RWPE1 (cell line): ENCODE measurements around the gene TEX22.
A peak's percentile ranks its signal among the peaks of the same experiment; 100 is the strongest.

Experiments used
- CTCF ChIA-PET: fragments of 350-600 bp; sonication (Branson Sonifier 250); formaldehyde crosslinking; extraction: SDS; loops from one replicate; lab custom pipeline; 2021; lab: Yijun Ruan, JAX
- POLR2A ChIA-PET: fragments of 400-600 bp; formaldehyde crosslinking; extraction: SDS; loops from one replicate; lab custom pipeline; 2020; ENCODE audit warnings: antibody characterized with exemption; ENCODE audit not compliant: low non-redundant PET; lab: Yijun Ruan, JAX
- DNase-seq: peaks from one replicate; pipeline ENCODE4 v3.0.0; 2012; ENCODE audit warnings: low spot score
- H3K27ac ChIP-seq: fragments of 450-650 bp; 2 replicates; pipeline ENCODE4 v1.5.1; 2017
- TF ChIP-seq, protein P1 (sequence below): fragments of 450-650 bp; conservative IDR thresholded peaks from 2 replicates; pipeline ENCODE4 v1.5.1; 2017; ENCODE audit warnings: low read depth, mild to moderate bottlenecking

The TEX22 gene

GRCh38 chr14:105417690-105418121 lies 19.4 kb downstream of the TEX22 start:
- peak overlapping the region; percentile 80 for H3K27ac ChIP-seq
- TF ChIP-seq, protein P1, sequence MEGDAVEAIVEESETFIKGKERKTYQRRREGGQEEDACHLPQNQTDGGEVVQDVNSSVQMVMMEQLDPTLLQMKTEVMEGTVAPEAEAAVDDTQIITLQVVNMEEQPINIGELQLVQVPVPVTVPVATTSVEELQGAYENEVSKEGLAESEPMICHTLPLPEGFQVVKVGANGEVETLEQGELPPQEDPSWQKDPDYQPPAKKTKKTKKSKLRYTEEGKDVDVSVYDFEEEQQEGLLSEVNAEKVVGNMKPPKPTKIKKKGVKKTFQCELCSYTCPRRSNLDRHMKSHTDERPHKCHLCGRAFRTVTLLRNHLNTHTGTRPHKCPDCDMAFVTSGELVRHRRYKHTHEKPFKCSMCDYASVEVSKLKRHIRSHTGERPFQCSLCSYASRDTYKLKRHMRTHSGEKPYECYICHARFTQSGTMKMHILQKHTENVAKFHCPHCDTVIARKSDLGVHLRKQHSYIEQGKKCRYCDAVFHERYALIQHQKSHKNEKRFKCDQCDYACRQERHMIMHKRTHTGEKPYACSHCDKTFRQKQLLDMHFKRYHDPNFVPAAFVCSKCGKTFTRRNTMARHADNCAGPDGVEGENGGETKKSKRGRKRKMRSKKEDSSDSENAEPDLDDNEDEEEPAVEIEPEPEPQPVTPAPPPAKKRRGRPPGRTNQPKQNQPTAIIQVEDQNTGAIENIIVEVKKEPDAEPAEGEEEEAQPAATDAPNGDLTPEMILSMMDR, result no peak
- no peak for DNase-seq
- ChIA-PET POLR2A (no interaction called here), CTCF (no interaction called here)

GRCh38 chr14:105418269-105419194 lies 20.2 kb downstream of the TEX22 start:
- POLR2A ChIA-PET, result interaction anchor here (0.5 to 0.6 kb wide), 2 partner anchors 95 to 97 kb away, joined by 3 read pairs; no protein-coding TSS in a partner anchor
- peak overlapping the region; percentile 80 for H3K27ac ChIP-seq
- TF ChIP-seq, protein P1, result no peak
- CTCF ChIA-PET, result interaction anchor here (0.6 kb wide), 1 partner anchor 219 kb away, joined by 6 read pairs; no protein-coding TSS in a partner anchor
- DNase-seq, result no peak

DNA sequence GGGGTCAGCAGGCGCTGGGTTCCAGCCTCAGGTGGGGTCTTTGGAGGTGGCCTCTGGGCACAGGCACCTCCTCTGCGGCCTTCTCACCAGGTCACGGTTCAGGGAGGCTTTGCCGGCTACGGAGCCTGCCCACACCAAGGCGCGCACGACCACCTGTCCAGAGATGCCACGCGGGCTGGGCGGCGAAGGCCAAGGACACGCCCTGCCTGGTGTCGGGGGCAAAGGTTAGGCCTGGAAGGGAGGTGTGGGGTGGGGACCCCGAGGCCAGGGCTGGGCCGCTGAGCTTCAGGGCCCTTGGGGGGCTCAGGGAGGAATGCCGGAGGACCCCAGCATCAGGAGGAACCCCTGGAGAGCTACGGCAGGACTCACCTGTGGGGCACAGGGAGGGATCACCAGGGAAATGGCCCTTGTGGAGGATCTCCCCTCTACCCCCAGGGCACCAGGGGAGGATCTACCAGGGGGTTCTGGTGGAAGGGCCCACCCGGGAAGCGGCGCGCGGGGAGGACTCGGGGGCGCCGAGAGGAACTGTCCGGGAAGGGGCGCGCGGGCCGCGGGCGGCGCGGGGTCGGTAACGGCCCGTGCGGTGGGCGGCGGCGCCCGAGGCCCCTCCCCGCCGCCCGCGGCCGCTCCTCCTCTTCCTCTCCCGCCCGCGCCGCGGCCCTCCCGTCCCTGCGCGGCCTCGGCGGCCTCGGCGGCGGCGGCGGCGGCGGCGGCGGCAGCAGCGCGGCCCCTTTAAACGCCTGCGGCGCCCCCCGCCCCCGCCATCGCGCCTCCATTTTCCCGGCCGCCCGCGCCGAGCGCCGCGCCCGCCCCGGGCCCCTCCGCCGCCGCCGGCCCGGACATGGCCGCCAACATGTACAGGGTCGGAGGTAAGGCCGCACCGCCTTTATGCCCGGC lies 21.1 kb downstream of the TEX22 start, which contains the start of gene MTA1:
TSS of gene MTA1 (plus strand) at position 633 of the 897 bp plus-strand sequence. CDS start at position 842, 209 bp downstream.
- CTCF ChIA-PET, result interaction anchor here (0.6 kb wide), 1 partner anchor 220 kb away, joined by 6 read pairs; no protein-coding TSS in a partner anchor
- POLR2A ChIA-PET, result interaction anchor here (0.5 kb wide), 1 partner anchor 96 kb away, joined by 3 read pairs; no protein-coding TSS in a partner anchor
- DNase-seq, result peak; percentile 44

DNA sequence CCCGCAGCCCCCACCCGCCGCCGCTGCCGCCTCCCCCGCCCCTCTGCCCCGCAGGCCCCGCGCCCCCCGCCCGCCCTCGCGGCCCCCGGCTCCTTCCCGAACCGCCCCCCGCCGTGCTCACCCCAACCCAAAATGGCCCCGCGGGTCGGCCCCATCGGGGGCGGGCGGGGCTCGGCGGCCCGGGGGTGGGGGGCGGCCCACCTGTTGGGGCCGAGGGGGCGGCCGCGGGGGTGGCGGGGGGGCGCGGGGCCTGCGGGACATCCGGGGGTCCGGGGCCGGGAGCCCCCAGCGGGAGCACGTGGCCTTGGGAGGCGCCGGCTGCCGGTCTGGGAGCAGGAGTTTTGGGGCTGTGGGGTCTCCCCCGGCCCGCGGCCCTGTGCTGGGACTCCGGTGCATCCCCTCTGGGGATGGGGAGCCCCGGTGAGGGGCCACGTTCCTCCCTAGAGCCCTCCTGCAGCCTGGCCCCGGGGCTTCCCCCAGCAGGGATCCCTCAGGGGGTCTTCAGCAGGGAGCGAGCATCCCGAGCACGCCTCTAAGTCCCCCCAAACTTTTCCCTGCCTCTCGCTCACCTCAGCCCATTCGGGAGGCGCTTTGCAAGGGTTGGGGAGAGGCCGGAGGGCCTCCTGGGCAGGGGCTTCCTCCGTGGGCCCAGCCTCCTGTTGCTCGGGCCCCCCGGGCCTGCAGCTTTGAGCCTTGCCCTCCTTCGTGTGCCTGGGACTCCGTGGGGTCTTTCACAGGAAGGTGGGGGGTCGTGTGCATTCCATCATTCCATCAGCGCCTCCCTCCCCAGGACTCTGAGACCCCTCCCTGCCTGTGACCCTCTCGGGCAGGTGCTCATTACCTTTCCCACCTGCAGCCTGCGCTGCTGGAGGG lies 22.0 kb downstream of the TEX22 start:
- CTCF ChIA-PET, result no interaction called here
- TF ChIP-seq, protein P1, result no peak
- POLR2A ChIA-PET, result no interaction called here
- H3K27ac ChIP-seq, result peak overlapping the region; percentile 80
- DNase-seq, result no peak

More for the DNA sequence above, 21.1 kb downstream of the TEX22 start, which contains the start of gene MTA1:
- TF ChIP-seq, protein P1, result no peak
- H3K27ac ChIP-seq, result peak within 1 kb of the TSS; percentile 80

DNA sequence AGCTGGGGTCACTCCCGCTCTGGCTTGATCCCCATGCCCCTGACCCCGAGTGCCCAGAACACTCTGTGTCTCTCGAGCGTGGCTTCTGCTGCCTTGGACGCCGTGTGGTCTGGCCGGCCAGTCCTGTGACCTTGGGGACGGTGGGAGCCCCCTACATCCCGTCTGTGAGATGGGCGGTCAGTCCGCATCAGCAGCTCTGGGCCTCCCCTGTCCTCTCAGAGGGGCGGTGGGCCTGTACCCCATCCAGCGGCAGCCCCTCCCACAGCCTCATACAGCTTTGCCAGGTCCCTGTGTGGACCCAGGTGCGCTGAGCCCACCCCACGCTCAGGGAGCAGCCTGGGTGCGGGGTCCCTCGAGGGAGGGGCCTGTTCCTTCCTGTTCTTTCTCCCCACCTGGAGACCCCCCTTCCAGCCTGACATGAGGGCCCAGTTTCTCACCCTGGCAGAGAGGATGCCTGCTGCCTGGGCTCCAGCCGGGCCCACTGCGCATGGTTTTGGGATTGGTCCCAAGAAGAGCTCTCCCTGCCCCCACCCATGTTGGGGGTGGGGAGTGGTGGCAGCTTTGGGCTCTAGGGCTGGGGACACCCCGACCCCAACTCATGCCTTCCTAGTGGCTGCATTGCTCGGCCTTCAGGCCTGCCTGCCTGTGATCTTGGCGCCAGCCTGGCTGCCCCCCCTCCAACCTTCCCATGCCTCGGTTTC lies 22.8 kb downstream of the TEX22 start:
- TF ChIP-seq, protein P1, result no peak
- peak overlapping the region; percentile 80 for H3K27ac ChIP-seq
- DNase-seq, result no peak
- CTCF ChIA-PET, result interaction anchor here (0.5 to 1.0 kb wide), 2 partner anchors 27 to 34 kb away, joined by 3 to 4 read pairs; no protein-coding TSS in a partner anchor
- POLR2A ChIA-PET, result no interaction called here
